ENCODE results near the gene RSRC1. TPM values are rescaled to one million over a fixed set of nuclear protein-coding genes. Genes with fewer than 3 reads are reported as not detected.

RSRC1 gene
- total RNA-seq, 1 donor from 2014 or later: 38.5 TPM

- intact Hi-C loops (cut with DNase I): no loop called here
- H3K36me3 ChIP-seq: no peaks in the 10 kb centered on the region
Observed at GRCh38 chr3:158360756-158361448, 251.0 kb downstream of the RSRC1 start.

DNA sequence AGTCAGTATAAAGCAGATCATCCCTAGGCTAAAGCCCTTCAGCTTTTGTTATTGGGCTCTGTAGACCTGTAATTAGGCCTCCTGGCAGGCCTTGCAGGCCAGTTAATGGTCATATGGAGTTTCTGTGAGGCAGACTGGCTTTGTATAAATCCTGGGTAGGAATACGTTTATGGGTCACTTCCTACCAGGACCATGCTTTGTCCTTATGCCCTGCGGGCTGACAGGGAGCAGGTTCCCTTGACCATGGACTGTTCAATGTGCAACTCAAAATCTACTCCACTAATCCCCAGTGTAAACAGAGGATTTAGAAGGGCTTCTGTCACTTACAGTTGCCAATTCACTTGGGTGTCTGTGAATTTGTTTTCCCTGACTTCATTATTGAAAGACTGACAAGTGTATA, 258.4 kb downstream of the RSRC1 start:
- Histone ChIP-seq H3K4me3 (no peak overlapping the region), H3K27me3 (no peaks in the 10 kb centered on the region), H3K4me1 (no peaks in the 10 kb centered on the region), H3K36me3 (no peaks in the 10 kb centered on the region), H3K27ac (no peak overlapping the region), H3K9me3 (no peaks in the 10 kb centered on the region)
- TF ChIP-seq POLR2AphosphoS5 (IDR thresholded peaks at IDR 0.05; ENCODE audit: insufficient read depth in 1 of 2, low read depth in 1 of 2): no peak
- no peak for TF ChIP-seq POLR2A (IDR thresholded peaks at IDR 0.05)
- TF ChIP-seq, protein P1, sequence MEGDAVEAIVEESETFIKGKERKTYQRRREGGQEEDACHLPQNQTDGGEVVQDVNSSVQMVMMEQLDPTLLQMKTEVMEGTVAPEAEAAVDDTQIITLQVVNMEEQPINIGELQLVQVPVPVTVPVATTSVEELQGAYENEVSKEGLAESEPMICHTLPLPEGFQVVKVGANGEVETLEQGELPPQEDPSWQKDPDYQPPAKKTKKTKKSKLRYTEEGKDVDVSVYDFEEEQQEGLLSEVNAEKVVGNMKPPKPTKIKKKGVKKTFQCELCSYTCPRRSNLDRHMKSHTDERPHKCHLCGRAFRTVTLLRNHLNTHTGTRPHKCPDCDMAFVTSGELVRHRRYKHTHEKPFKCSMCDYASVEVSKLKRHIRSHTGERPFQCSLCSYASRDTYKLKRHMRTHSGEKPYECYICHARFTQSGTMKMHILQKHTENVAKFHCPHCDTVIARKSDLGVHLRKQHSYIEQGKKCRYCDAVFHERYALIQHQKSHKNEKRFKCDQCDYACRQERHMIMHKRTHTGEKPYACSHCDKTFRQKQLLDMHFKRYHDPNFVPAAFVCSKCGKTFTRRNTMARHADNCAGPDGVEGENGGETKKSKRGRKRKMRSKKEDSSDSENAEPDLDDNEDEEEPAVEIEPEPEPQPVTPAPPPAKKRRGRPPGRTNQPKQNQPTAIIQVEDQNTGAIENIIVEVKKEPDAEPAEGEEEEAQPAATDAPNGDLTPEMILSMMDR (IDR thresholded peaks at IDR 0.05): no peak
- intact Hi-C loops (cut with DNase I): no loop called here
- no peak for DNase-seq (ENCODE audit: extremely low spot score in 2 of 2)

More at GRCh38 chr3:158360756-158361448, 251.0 kb downstream of the RSRC1 start:
- TF ChIP-seq, protein P1 (IDR thresholded peaks at IDR 0.05): no peak
- no peak for TF ChIP-seq POLR2AphosphoS5 (IDR thresholded peaks at IDR 0.05; ENCODE audit: insufficient read depth in 1 of 2, low read depth in 1 of 2)
- DNase-seq (ENCODE audit: extremely low spot score in 2 of 2): no peak
- Histone ChIP-seq H3K27me3 (no peaks in the 10 kb centered on the region), H3K4me1 (no peaks in the 10 kb centered on the region), H3K9me3 (no peaks in the 10 kb centered on the region), H3K4me3 (no peak overlapping the region), H3K27ac (no peak overlapping the region)

- no peaks in the 10 kb centered on the region for H3K36me3 ChIP-seq
- DNase-seq (ENCODE audit: extremely low spot score in 2 of 2): no peak
Observed at GRCh38 chr3:158369279-158369678, 259.4 kb downstream of the RSRC1 start.

GRCh38 chr3:158379517-158379916, 269.6 kb downstream of the RSRC1 start:
- no peak for TF ChIP-seq POLR2AphosphoS5 (IDR thresholded peaks at IDR 0.05; ENCODE audit: insufficient read depth in 1 of 2, low read depth in 1 of 2)
- TF ChIP-seq, protein P1 (IDR thresholded peaks at IDR 0.05): no peak
- TF ChIP-seq POLR2A (IDR thresholded peaks at IDR 0.05): no peak
- no peak overlapping the region for H3K27ac ChIP-seq
- intact Hi-C loops (cut with DNase I): no loop called here
- no peaks in the 10 kb centered on the region for H3K27me3 ChIP-seq
- H3K36me3 ChIP-seq: no peaks in the 10 kb centered on the region
- no peaks in the 10 kb centered on the region for H3K9me3 ChIP-seq
- no peak overlapping the region for H3K4me3 ChIP-seq
- H3K4me1 ChIP-seq: no peaks in the 10 kb centered on the region
- no peak for DNase-seq (ENCODE audit: extremely low spot score in 2 of 2)

More at GRCh38 chr3:158369279-158369678, 259.4 kb downstream of the RSRC1 start:
- no peaks in the 10 kb centered on the region for H3K9me3 ChIP-seq
- H3K4me1 ChIP-seq: no peaks in the 10 kb centered on the region
- no peak overlapping the region for H3K27ac ChIP-seq
- TF ChIP-seq POLR2A (IDR thresholded peaks at IDR 0.05): no peak
- no peak for TF ChIP-seq POLR2AphosphoS5 (IDR thresholded peaks at IDR 0.05; ENCODE audit: insufficient read depth in 1 of 2, low read depth in 1 of 2)
- intact Hi-C loops (cut with DNase I): no loop called here
- no peaks in the 10 kb centered on the region for H3K27me3 ChIP-seq
- no peak overlapping the region for H3K4me3 ChIP-seq

GRCh38 chr3:158381262-158381868, 271.5 kb downstream of the RSRC1 start:
- TF ChIP-seq POLR2AphosphoS5 (IDR thresholded peaks at IDR 0.05; ENCODE audit: insufficient read depth in 1 of 2, low read depth in 1 of 2) (no peak), POLR2A (IDR thresholded peaks at IDR 0.05) (no peak)
- TF ChIP-seq, protein P1 (IDR thresholded peaks at IDR 0.05): no peak
- Histone ChIP-seq H3K4me1 (no peaks in the 10 kb centered on the region), H3K4me3 (no peak overlapping the region), H3K36me3 (no peaks in the 10 kb centered on the region), H3K27ac (no peak overlapping the region), H3K9me3 (no peaks in the 10 kb centered on the region), H3K27me3 (no peaks in the 10 kb centered on the region)
- no peak for DNase-seq (ENCODE audit: extremely low spot score in 2 of 2)
- intact Hi-C loops (cut with DNase I): no loop called here
